Occipital lobe (tissue), 2 donors: ENCODE data around the gene FNBP1. TPM values are rescaled to one million over a fixed set of nuclear protein-coding genes. Genes with fewer than 3 reads are reported as not detected.
"Not testable (repeated sequence)": the region's sequence is repeated elsewhere in the genome, so short reads cannot be mapped to it uniquely, and the experiment has no call there.

Experiments
- DNase-seq: peaks from one replicate; lab custom pipeline; 2025; lab: John Stamatoyannopoulos, UW
- total RNA-seq: library from RNA; depleted of rRNA; stranded (reverse); fragments of >200 nt; gene quantifications from one replicate; pipeline ENCODE4 v1.2.3, GENCODE V29; 2014

FNBP1 gene
- total RNA-seq, 1 donor from 2014 or later, result 59.9 TPM

DNA sequence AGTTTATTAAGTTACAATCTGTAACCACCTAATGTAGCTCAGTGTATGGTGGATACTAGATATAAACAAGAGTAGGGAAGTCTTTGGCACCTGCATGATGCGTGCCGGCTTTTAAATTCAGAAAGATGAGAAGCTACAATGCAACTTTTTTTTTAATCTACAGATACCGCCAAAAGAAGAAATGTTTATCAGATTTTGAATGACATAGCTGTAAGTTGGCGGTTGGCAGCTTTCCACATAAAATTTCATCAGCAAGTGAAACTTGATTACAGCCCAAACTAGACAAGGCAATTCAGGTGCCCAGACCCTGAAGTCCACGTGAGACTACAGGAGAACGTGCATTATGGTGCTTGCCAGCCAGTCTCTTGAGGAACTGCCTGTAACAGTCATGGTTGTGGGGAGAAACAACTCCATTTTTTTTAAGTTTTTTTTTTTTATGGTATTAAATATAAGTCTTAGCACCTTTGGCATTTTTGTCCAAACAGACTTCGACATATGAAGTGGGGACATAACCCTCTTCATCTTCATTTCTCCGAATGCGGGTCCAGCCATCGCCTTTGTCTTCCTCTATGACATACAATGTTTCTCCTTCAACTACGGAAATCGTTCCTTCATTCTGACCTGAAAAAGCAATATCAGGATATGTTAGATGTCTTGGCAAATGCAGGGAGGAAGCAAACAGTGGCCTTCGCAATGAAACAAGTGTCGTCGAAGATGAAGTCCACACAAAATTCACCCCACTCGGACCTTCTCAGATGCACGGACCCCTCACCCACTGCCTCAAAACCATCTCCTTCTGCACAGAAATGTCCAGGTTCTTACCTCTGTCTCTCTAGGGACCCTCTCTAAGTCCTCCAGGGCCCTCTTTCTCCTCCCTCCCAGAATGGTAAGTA lies 147.4 kb downstream of the FNBP1 start:
- no peak for DNase-seq

DNA sequence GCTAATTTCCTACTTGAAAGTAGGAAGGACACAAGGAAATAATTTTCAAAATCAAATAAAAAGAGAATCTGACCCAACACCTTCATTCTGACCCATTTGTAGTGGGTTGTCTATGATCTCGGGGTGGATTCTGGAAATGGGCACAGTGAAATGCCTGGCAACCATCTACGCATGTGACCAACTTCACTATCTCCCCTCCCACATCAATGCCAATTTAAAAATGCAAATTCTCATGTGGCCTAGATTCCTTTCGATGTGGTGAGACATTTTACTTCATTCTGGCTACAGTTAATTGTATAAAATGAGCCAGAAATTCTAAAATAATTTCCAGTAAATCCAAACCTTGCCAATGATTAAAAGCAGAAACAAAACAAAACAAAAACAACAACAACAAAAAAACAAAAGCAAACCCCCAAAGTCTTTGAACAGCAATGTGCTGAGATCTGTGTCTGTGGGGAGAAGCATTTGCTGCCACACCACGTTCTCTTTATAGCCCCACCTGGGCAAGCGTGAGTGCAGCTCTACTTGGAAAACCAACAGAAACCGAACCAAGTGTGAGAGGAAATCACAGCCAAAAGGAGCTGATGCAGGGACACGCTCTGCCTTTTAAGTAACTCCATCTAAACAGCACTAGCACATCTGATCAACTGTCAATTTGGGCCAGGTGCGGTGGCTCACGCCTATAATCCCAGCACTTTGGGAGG lies 148.7 kb downstream of the FNBP1 start:
- no peak for DNase-seq

DNA sequence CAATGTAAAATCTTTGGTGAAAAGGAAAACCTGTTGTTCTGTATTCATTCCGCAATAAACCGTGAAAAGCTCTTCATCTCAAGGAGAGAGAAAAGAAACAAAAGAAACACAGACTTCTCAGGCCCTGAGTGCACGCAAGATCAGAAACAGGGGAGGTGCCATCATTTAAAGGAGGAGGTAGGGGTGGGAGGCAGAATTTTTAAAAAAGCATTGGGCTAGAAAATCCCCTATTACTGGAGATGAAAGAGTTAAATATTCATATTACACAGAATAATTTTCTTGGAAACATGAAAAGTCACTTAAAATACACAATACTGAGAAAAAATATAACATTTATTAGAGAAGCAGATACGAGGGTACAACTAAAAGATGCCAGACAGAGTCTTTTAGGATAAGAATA lies 151.4 kb downstream of the FNBP1 start:
- DNase-seq, result no peak

DNA sequence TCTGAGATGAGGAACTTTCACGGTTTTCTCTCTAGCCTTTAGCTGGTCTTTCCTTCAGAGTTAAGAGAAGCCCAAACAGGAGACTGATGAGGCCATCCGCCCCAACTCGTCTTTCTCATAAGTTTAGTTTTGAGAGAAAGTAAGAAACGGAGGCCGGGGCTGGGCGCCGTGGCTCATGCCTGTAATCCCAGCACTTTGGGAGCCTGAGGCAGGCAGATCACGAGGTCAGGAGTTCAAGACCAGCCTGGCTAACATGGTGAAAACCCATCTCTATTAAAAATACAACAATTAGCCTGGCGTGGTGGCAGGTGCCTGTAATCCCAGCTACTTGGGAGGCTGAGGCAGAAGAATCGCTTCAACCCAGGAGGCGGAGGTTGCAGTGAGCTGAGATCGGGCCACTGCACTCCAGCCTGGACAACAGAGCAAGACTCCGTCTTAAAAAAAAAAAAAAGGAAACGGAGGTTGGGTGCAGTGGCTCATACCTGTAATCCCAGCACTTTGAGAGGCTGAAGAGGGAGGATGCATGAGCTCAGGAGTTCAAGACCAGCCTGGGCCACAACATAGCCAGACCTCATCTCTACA lies 152.2 kb downstream of the FNBP1 start:
- DNase-seq, result not testable (repeated sequence)

DNA sequence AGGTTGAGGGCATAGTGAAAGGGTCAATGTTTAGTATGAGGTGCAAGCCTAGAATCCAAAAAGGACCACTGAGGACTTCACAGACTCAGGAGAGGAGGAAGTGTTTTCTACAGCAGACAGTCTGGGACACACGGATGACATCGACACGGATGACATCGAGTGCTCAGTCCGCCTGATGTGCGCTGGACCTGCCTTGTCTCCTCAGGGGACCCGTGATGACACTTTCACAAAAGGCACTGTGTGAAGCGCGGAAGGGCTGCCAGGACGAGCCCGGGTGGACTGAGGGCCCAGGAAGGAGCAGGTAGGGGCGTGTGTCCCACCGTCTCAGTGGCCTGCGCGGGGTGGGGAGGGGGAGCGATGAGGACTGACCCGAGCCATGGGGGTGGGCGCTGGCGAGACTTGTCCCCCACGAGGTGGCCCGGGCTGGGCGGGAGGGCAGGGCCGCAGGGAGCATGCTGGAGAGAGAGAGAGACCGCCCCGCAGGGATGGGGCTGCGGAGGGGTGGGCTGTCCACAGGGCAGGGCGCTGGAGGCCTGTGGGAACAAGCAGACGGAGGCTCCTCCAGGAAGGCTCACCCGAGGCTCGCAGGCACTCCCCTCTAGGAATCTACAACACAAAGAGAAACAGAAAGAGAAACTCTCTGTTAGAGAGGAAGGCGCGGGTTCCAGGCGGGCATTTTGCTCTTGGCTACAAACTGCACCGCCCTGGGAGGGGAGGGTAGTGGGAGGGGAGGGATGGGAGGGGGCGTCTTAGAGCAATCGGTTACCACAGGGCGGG lies 152.9 kb downstream of the FNBP1 start:
- no peak for DNase-seq

GRCh38 chr9:129889122-129889940 lies 153.7 kb downstream of the FNBP1 start:
- DNase-seq, result no peak

DNA sequence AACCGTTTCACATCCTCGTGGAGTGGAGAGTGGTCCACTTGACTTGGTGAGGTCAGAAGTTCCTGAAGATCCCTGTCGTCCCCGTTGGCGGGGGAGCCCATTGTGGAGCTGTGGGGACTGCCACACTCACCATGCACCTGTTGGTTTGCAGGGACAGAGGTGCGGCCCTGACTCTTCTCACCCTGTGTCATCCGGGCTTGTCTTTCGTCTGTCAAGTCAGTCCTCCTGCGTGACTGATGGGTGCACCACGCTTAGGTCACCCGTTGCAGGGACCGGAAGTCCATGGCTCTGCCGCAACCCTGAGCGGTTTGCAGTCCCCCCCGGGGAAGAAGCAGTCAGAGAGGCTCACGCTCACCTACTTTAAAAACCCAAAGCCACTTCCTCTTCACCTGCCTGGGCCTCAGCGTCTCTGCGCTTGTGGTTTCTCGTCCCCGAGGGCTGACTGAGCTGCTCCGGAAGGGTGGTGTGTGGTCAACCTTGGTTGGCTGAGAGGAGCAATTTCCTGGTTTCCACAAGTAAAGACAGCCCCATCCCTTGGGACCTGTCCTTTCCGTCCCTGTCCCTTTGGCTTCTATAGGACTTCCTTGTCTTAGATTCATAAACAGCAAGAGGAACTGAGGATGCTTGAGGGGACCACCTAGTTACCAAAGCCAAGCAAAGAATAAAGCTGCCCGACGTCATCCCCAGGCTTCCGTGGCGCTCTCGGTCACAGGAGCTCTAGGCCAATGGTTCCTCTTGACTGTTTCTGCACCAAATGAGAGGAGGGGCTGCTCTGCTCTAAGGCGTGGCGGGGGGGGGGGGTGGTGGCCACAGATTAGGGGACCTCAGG lies 154.5 kb downstream of the FNBP1 start:
- DNase-seq, result no peak

GRCh38 chr9:129887334-129888292 lies 155.4 kb downstream of the FNBP1 start:
- no peak for DNase-seq

DNA sequence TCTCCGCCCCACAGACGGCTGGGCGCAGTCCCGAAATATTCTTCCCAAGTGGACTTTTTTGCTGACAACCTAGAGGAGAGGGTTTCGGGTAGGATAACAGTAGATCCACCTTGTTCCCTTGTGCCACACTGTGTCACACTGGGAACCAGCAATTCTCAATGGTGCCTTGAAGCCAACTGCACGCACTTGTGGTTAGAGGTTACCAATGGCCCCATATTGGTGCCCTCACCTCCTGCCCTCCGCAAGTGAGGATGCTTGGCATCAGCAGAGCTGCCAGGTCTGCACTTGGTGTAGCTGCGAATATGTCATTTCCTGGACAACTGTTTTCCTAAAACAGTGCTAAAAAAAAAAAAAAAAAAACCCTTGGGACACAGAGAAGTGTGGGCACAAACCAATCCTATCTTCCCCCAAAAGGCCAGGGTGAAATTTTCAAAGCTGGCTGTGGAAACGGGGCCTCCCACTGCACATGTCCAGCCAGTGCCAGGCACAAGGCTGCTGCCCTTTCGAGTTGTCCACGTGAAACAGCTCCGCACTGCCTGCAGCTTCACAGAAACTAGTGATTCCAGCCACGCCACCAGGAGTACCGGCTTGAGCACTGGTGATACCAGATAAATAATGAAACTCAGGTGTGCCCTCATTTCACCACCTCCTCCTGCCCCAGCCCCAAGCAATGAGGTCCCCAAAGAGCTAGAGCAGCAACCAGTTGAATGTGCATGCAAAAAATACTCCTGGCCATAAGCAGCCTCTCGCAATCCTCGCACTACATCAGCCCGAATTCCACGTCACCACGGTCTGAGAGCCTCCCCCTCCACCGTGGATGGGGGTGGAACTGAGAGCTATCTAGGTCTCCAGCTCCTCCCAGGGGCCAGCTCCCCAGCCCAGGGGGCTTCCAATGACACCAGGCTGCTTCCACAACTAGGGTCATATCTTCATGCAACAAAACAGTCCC lies 156.5 kb downstream of the FNBP1 start:
- no peak for DNase-seq

- DNase-seq, result peak; percentile 80
Observed at GRCh38 chr9:129885670-129886106, 157.3 kb downstream of the FNBP1 start.

GRCh38 chr9:129885018-129885669 lies 157.8 kb downstream of the FNBP1 start:
- no peak for DNase-seq

- peak; percentile 61 for DNase-seq
Observed at GRCh38 chr9:129884220-129885017, 158.6 kb downstream of the FNBP1 start.

GRCh38 chr9:129881547-129882324 lies 161.3 kb downstream of the FNBP1 start:
- DNase-seq, result no peak

DNA sequence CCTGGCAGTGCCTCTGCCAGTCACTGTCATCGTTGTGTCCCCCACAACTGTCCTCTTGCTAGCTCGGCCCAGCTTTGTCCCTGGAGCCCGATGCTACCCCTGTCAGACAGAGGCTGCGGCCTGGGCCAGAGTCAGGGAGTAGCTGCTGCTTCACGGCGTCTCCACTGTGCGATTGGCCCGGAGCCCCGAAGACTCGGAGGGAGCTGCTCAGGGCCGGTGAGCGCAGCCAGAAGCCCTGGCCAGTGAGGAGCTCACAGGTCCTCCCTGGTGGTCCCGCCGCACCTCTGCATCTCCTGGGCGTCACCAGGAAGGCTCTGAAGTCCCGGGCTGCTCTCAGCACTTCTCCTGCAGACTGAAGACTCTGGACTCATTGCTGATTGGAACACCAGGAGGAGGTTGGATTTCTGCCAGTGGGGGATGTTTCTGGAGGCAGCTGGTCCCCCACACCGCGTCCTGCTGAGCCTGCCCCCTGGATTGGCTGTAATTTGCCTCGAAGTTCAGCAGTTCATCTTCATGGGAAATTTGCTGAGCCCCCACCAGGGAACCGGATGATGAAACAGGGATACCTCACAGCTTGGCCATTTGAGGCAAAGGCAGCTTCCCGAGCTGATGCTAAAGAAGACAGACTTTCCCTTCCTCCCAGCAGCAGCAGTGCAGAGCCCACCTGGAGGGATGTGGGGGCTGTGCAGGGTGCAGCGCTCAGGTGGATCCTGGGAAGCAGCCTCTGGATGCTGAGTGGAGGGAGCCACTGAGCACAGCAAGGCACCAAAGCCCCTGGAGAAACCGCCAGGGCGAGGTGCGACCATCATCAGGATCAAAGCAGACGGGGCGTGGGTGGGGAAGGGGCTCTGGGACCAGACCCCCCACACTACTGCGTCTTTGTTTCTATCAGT lies 162.1 kb downstream of the FNBP1 start:
- no peak for DNase-seq
